Endothelial cell (in vitro differentiated cells): ENCODE results near the gene MED27. TPM values are rescaled to one million over a fixed set of nuclear protein-coding genes. Genes with fewer than 3 reads are reported as not detected.

Experiments
- DNase-seq: peaks from one replicate; pipeline ENCODE4 v3.0.0; 2021; ENCODE audit warnings: low spot score
- H3K27ac Mint-ChIP-seq: one replicate; pipeline ENCODE4 v1.8.0; 2021; ENCODE audit warnings: mixed read lengths, inconsistent platforms; ENCODE audit not compliant: unreplicated experiment
- H3K27me3 Mint-ChIP-seq: one replicate; pipeline ENCODE4 v1.8.0; 2021; ENCODE audit warnings: mild to moderate bottlenecking, moderate library complexity, mixed read lengths, inconsistent platforms; ENCODE audit not compliant: unreplicated experiment
- H3K36me3 Mint-ChIP-seq: one replicate; pipeline ENCODE4 v1.8.0; 2021; ENCODE audit warnings: mild to moderate bottlenecking, low read depth, mixed read lengths, inconsistent platforms; ENCODE audit not compliant: unreplicated experiment
- H3K4me1 Mint-ChIP-seq: one replicate; pipeline ENCODE4 v1.8.0; 2021; ENCODE audit warnings: mild to moderate bottlenecking, mixed read lengths, inconsistent platforms; ENCODE audit not compliant: unreplicated experiment
- H3K4me3 Mint-ChIP-seq: one replicate; pipeline ENCODE4 v1.8.0; 2021; ENCODE audit warnings: mild to moderate bottlenecking, mixed read lengths, inconsistent platforms; ENCODE audit not compliant: unreplicated experiment
- H3K9me3 Mint-ChIP-seq: one replicate; pipeline ENCODE4 v1.8.0; 2021; ENCODE audit warnings: mixed read lengths, inconsistent platforms; ENCODE audit not compliant: unreplicated experiment
- total RNA-seq: library from RNA; stranded (reverse); fragmentation: NEBNext Ultra II Directional; extraction: Animal tissue kit (Norgen Biotek cat#: 25700); gene quantifications from one replicate; pipeline ENCODE4 v1.2.1, GENCODE V29; 2021; ENCODE audit not compliant: unreplicated experiment
- TF ChIP-seq, protein P1 (sequence below): fragments of 200-600 bp; sonication (generic); IDR thresholded peaks from one replicate; pipeline ENCODE4 v1.5.0; 2021; ENCODE audit warnings: antibody characterized with exemption; ENCODE audit not compliant: unreplicated experiment

The MED27 gene
- total RNA-seq, 1 donor from 2014 or later: 24.0 TPM

DNA sequence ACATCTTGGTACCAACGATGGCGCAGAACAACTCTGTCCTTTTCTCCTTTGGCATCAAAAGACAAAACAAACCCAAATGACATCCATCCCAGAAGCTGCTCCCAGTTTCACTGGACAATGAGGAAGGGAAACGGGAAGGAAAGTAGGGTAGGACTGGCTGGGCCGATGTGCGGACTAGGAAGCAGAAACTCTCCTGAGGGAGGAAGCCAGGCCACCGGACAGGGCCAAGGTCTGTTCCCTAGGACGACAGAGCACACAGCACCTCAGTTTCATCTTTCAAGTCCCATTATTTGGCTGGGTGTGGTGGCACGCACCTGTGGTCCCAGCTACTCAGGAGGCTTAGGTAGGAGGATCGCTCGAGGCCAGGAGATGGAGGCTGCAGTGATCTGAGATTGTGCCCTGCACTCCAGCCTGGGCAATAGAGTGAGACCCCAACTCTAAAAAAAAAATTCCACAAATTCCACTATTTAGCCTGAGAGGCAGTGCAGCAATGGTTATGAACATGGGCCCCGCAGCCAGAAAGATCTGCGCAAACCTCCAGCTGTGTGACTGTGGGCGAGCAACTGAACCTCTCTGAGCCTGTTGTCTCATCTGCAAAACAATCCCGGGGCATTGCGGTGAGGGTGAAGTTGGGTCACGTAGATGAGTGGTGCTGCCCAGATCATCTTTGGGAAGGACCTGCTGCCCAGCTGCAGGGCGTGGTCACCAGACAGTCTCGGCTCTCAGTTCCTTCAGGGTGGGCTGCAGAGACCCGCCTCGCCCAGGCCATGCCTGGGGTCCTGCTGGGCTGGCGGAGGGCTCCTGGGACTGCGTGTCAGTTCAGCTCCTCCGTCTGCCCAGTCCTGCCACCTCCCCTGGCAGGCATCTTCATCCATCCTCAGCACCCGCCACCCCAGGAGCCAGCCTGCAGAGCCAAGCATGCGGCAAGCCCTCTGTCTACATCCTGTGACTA lies 238.6 kb downstream of the MED27 start:
- Mint-ChIP-seq H3K9me3 (no peaks in the 10 kb centered on the region), H3K4me1 (peaks cover 4% of the 10 kb centered on the region), H3K4me3 (no peak overlapping the region), H3K36me3 (no peaks in the 10 kb centered on the region), H3K27ac (no peak overlapping the region), H3K27me3 (peaks cover 17% of the 10 kb centered on the region)
- DNase-seq: no peak
- TF ChIP-seq, protein P1, sequence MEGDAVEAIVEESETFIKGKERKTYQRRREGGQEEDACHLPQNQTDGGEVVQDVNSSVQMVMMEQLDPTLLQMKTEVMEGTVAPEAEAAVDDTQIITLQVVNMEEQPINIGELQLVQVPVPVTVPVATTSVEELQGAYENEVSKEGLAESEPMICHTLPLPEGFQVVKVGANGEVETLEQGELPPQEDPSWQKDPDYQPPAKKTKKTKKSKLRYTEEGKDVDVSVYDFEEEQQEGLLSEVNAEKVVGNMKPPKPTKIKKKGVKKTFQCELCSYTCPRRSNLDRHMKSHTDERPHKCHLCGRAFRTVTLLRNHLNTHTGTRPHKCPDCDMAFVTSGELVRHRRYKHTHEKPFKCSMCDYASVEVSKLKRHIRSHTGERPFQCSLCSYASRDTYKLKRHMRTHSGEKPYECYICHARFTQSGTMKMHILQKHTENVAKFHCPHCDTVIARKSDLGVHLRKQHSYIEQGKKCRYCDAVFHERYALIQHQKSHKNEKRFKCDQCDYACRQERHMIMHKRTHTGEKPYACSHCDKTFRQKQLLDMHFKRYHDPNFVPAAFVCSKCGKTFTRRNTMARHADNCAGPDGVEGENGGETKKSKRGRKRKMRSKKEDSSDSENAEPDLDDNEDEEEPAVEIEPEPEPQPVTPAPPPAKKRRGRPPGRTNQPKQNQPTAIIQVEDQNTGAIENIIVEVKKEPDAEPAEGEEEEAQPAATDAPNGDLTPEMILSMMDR: no peak

GRCh38 chr9:131840220-131840619 lies 239.4 kb downstream of the MED27 start:
- no peak for DNase-seq
- TF ChIP-seq, protein P1: no peak
- no peak overlapping the region for H3K4me3 Mint-ChIP-seq
- peaks cover 12% of the 10 kb centered on the region for H3K27me3 Mint-ChIP-seq
- H3K36me3 Mint-ChIP-seq: no peaks in the 10 kb centered on the region
- H3K9me3 Mint-ChIP-seq: no peaks in the 10 kb centered on the region
- peaks cover 8% of the 10 kb centered on the region for H3K4me1 Mint-ChIP-seq
- no peak overlapping the region for H3K27ac Mint-ChIP-seq

- Mint-ChIP-seq H3K36me3 (no peaks in the 10 kb centered on the region), H3K4me1 (peaks cover 8% of the 10 kb centered on the region), H3K27ac (no peak overlapping the region), H3K9me3 (no peaks in the 10 kb centered on the region), H3K27me3 (peaks cover 11% of the 10 kb centered on the region), H3K4me3 (no peak overlapping the region)
- TF ChIP-seq, protein P1: no peak
- DNase-seq: no peak
These were observed 240.2 kb downstream of the MED27 start for GRCh38 chr9:131839281-131840084.

DNA sequence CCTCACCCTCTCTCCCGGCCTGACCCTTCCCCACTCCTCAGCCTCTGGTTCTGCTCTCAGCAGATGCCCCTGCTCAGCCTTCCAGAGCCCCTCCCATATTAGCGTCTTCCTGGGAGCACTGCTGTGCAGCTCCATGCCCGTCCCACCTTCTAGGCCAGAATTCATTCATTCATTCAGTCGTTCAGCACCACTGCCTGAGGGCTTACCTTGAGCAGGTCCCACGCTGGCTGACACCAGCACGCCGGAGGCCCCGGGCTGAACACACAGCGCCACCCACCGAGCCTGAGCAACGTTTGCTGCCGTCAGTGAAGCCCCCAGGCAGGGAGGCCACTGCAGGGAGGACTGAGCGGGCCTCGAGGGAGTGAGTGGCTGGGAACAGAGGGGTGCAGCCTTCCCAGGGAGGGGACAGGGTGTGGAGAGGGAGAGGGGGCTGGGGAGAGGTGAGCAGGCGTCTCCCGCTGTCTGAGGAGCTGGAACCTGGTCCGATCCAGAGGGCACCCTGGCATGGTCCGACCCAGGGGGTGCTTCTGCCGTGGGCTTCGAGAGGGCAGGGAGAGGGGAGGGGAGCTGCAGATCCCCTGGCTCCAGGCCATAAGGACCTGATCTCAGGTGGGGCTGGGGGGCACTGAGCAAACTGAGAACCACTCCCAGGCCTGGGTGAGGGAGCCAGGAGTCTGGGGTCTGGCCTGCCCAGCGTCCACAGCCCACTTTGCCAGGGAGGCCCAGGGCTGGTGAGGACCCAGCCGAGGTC lies 241.0 kb downstream of the MED27 start:
- TF ChIP-seq, protein P1: no peak
- H3K9me3 Mint-ChIP-seq: no peaks in the 10 kb centered on the region
- peaks cover 11% of the 10 kb centered on the region for H3K27me3 Mint-ChIP-seq
- no peak overlapping the region for H3K27ac Mint-ChIP-seq
- peaks cover 8% of the 10 kb centered on the region for H3K4me1 Mint-ChIP-seq
- no peak overlapping the region for H3K4me3 Mint-ChIP-seq
- no peak for DNase-seq
- H3K36me3 Mint-ChIP-seq: no peaks in the 10 kb centered on the region
